ENCODE measurements around the gene STK10. TPM values are rescaled to one million over a fixed set of nuclear protein-coding genes. Genes with fewer than 3 reads are reported as not detected.
A peak's percentile ranks its signal among the peaks of the same experiment; 100 is the strongest.

STK10 gene
- total and polyA plus RNA-seq, 3 donors from 2014 or later: 48.8 to 148 (median 142) TPM

GRCh38 chr5:172117977-172118701, 69.9 kb downstream of the STK10 start:
- Histone ChIP-seq H3K9me3 (no peaks in the 10 kb centered on the region), H3K36me3 (ENCODE audit: low read depth, missing control alignments) (no peaks in the 10 kb centered on the region), H3K27me3 (no peaks in the 10 kb centered on the region), H3K4me1 (peaks cover 19% of the 10 kb centered on the region), H3K4me3 (no peak overlapping the region), H3K27ac (no peak overlapping the region)
- no peak for DNase-seq
- WGBS, 2 donors: 79 to 85% methylated on average over 9 of the region's 9 CpGs
- TF ChIP-seq CTCF (IDR thresholded peaks at IDR 0.05) (no peak), POLR2A (IDR thresholded peaks at IDR 0.05) (no peak)
- intact Hi-C loops (cut with DNase I; ENCODE audit: low total_unique reads): no loop called here

GRCh38 chr5:172115541-172115982, 72.5 kb downstream of the STK10 start:
- no peaks in the 10 kb centered on the region for H3K27me3 ChIP-seq
- no peak overlapping the region for H3K27ac ChIP-seq
- H3K4me3 ChIP-seq: no peak overlapping the region
- H3K36me3 ChIP-seq (ENCODE audit: low read depth, missing control alignments): no peaks in the 10 kb centered on the region
- WGBS, 2 donors: 62 to 65% methylated on average over 4 of the region's 4 CpGs
- no peaks in the 10 kb centered on the region for H3K9me3 ChIP-seq
- H3K4me1 ChIP-seq: peaks cover 33% of the 10 kb centered on the region
- TF ChIP-seq POLR2A (IDR thresholded peaks at IDR 0.05) (no peak), CTCF (IDR thresholded peaks at IDR 0.05) (no peak)
- DNase-seq: no peak
- intact Hi-C loops (cut with DNase I; ENCODE audit: low total_unique reads): no loop called here

- Histone ChIP-seq H3K27me3 (no peaks in the 10 kb centered on the region), H3K4me3 (peak overlapping the region; percentile 8 to 38), H3K9me3 (no peaks in the 10 kb centered on the region), H3K4me1 (peaks cover 35% of the 10 kb centered on the region), H3K27ac (no peak overlapping the region), H3K36me3 (ENCODE audit: low read depth, missing control alignments) (no peaks in the 10 kb centered on the region)
- WGBS, 2 donors: 56 to 69% methylated on average over 15 to 16 of the region's 16 CpGs
- intact Hi-C loops (cut with DNase I; ENCODE audit: low total_unique reads): no loop called here
- DNase-seq: peak; percentile 86
- TF ChIP-seq POLR2A (IDR thresholded peaks at IDR 0.05) (no peak), CTCF (IDR thresholded peaks at IDR 0.05) (no peak)
Observed at GRCh38 chr5:172114875-172115422, 73.1 kb downstream of the STK10 start.

- no peak for DNase-seq
- no peak overlapping the region for H3K27ac ChIP-seq
- H3K36me3 ChIP-seq (ENCODE audit: low read depth, missing control alignments): no peaks in the 10 kb centered on the region
- H3K4me1 ChIP-seq: peaks cover 40% of the 10 kb centered on the region
- intact Hi-C loops (cut with DNase I; ENCODE audit: low total_unique reads): no loop called here
- 80 to 87% methylated on average over 7 of the region's 7 CpGs for WGBS, 2 donors
- H3K27me3 ChIP-seq: no peaks in the 10 kb centered on the region
- H3K4me3 ChIP-seq: no peak overlapping the region
- H3K9me3 ChIP-seq: no peaks in the 10 kb centered on the region
- TF ChIP-seq POLR2A (IDR thresholded peaks at IDR 0.05): no peak
- no peak for TF ChIP-seq CTCF (IDR thresholded peaks at IDR 0.05)
Observed at GRCh38 chr5:172113036-172113435, 75.0 kb downstream of the STK10 start.

GRCh38 chr5:172111852-172112225, 76.2 kb downstream of the STK10 start:
- DNase-seq: no peak
- H3K27ac ChIP-seq: no peak overlapping the region
- no peaks in the 10 kb centered on the region for H3K36me3 ChIP-seq (ENCODE audit: low read depth, missing control alignments)
- intact Hi-C loops (cut with DNase I; ENCODE audit: low total_unique reads): no loop called here
- no peak overlapping the region for H3K4me3 ChIP-seq
- H3K4me1 ChIP-seq: peaks cover 52% of the 10 kb centered on the region
- no peak for TF ChIP-seq CTCF (IDR thresholded peaks at IDR 0.05)
- TF ChIP-seq POLR2A (IDR thresholded peaks at IDR 0.05): no peak
- H3K27me3 ChIP-seq: no peaks in the 10 kb centered on the region
- H3K9me3 ChIP-seq: no peaks in the 10 kb centered on the region
